KMS-11 (cell line): ENCODE measurements around the gene ADAMTS6.

ENCODE experiments used
- H2AFZ ChIP-seq: fragments of 200-600 bp; sonication (generic); 2 replicates; pipeline ENCODE4 v1.6.1; 2016; ENCODE audit warnings: antibody characterized with exemption, mixed run types, low read depth
- H3K27ac ChIP-seq: fragments of 200-600 bp; sonication (generic); 2 replicates; pipeline ENCODE4 v1.6.1; 2016; ENCODE audit warnings: mild to moderate bottlenecking, mixed run types
- H3K27me3 ChIP-seq: fragments of 200-600 bp; sonication (generic); 2 replicates; pipeline ENCODE4 v1.6.1; 2017; ENCODE audit warnings: mild to moderate bottlenecking, low read depth, mixed run types, moderate library complexity; ENCODE audit not compliant: insufficient read depth
- H3K36me3 ChIP-seq: fragments of 200-600 bp; sonication (generic); 2 replicates; pipeline ENCODE4 v1.6.1; 2017; ENCODE audit warnings: mild to moderate bottlenecking, mixed run types; ENCODE audit not compliant: insufficient read depth
- H3K4me1 ChIP-seq: fragments of 200-600 bp; sonication (generic); 2 replicates; pipeline ENCODE4 v1.6.1; 2016; ENCODE audit warnings: mild to moderate bottlenecking, low read depth, mixed run types; ENCODE audit not compliant: poor library complexity, severe bottlenecking
- H3K4me2 ChIP-seq: fragments of 200-600 bp; sonication (generic); 2 replicates; pipeline ENCODE4 v1.7.0; 2016; ENCODE audit warnings: mild to moderate bottlenecking, mixed run types
- H3K4me3 ChIP-seq: fragments of 200-600 bp; sonication (generic); IDR thresholded peaks from 2 replicates; pipeline ENCODE4 v1.6.1; 2017; ENCODE audit warnings: low read depth, low read length, mixed read lengths; ENCODE audit not compliant: insufficient read depth
- H3K79me2 ChIP-seq: fragments of 200-600 bp; sonication (generic); 2 replicates; pipeline ENCODE4 v1.6.1; 2016; ENCODE audit warnings: low read depth, mixed run types; ENCODE audit not compliant: insufficient read depth
- H3K9ac ChIP-seq: fragments of 200-600 bp; sonication (generic); 2 replicates; pipeline ENCODE4 v1.6.1; 2016; ENCODE audit warnings: mild to moderate bottlenecking, mixed run types
- H4K20me1 ChIP-seq: fragments of 200-600 bp; sonication (generic); 2 replicates; pipeline ENCODE4 v1.6.1; 2016; ENCODE audit warnings: mild to moderate bottlenecking, mixed run types; ENCODE audit not compliant: insufficient read depth
- TF ChIP-seq, protein P1 (sequence below): fragments of 200-600 bp; sonication (generic); conservative IDR thresholded peaks from 2 replicates; pipeline ENCODE4 v1.6.1; 2017; ENCODE audit warnings: low read depth, mild to moderate bottlenecking, antibody characterized with exemption, low read length, moderate library complexity, mixed read lengths

The ADAMTS6 gene

GRCh38 chr5:65252977-65253376, 228.7 kb downstream of the ADAMTS6 start:
- Histone ChIP-seq H2AFZ (no peak overlapping the region), H3K36me3 (no peaks in the 10 kb centered on the region), H3K4me1 (no peaks in the 10 kb centered on the region), H3K4me3 (no peak overlapping the region), H4K20me1 (no peaks in the 10 kb centered on the region), H3K27ac (no peak overlapping the region), H3K9ac (no peak overlapping the region), H3K27me3 (no peaks in the 10 kb centered on the region), H3K4me2 (no peak overlapping the region), H3K79me2 (no peaks in the 10 kb centered on the region)
- TF ChIP-seq, protein P1, sequence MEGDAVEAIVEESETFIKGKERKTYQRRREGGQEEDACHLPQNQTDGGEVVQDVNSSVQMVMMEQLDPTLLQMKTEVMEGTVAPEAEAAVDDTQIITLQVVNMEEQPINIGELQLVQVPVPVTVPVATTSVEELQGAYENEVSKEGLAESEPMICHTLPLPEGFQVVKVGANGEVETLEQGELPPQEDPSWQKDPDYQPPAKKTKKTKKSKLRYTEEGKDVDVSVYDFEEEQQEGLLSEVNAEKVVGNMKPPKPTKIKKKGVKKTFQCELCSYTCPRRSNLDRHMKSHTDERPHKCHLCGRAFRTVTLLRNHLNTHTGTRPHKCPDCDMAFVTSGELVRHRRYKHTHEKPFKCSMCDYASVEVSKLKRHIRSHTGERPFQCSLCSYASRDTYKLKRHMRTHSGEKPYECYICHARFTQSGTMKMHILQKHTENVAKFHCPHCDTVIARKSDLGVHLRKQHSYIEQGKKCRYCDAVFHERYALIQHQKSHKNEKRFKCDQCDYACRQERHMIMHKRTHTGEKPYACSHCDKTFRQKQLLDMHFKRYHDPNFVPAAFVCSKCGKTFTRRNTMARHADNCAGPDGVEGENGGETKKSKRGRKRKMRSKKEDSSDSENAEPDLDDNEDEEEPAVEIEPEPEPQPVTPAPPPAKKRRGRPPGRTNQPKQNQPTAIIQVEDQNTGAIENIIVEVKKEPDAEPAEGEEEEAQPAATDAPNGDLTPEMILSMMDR = no peak

DNA sequence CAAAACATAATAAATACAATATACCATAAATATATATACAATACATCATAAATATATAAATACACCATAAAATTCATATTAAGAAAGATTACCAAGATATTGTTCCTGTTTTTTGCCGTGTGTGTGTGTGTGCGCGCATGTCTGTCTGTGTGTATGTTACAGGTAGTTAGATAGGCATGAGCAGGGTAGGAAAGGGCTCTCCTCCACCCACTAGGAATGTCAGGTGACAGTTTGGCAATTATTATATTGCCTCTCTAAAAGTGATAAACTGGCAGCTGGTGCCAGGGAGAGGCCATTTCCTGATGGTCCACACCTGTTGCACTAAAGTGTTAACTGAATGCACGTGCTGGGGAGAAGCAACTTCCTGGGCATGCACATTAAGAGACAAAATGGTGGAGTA, 232.8 kb downstream of the ADAMTS6 start:
- Histone ChIP-seq H3K27me3 (no peaks in the 10 kb centered on the region), H2AFZ (no peak overlapping the region), H3K36me3 (no peaks in the 10 kb centered on the region), H3K4me3 (no peak overlapping the region), H3K4me2 (no peak overlapping the region), H3K9ac (no peak overlapping the region), H3K4me1 (no peaks in the 10 kb centered on the region), H3K79me2 (no peaks in the 10 kb centered on the region), H3K27ac (no peak overlapping the region), H4K20me1 (no peaks in the 10 kb centered on the region)
- TF ChIP-seq, protein P1 = no peak

- no peaks in the 10 kb centered on the region for H3K4me1 ChIP-seq
- TF ChIP-seq, protein P1 = no peak
- H4K20me1 ChIP-seq = no peaks in the 10 kb centered on the region
- no peaks in the 10 kb centered on the region for H3K79me2 ChIP-seq
- H3K4me2 ChIP-seq = no peak overlapping the region
- no peak overlapping the region for H2AFZ ChIP-seq
- no peak overlapping the region for H3K27ac ChIP-seq
- H3K27me3 ChIP-seq = no peaks in the 10 kb centered on the region
- H3K9ac ChIP-seq = no peak overlapping the region
- no peaks in the 10 kb centered on the region for H3K36me3 ChIP-seq
- H3K4me3 ChIP-seq = no peak overlapping the region
These were observed 234.1 kb downstream of the ADAMTS6 start for GRCh38 chr5:65247594-65247993.

- TF ChIP-seq, protein P1 = no peak
- no peaks in the 10 kb centered on the region for H4K20me1 ChIP-seq
- no peak overlapping the region for H2AFZ ChIP-seq
- H3K79me2 ChIP-seq = no peaks in the 10 kb centered on the region
- H3K27ac ChIP-seq = no peak overlapping the region
- no peaks in the 10 kb centered on the region for H3K4me1 ChIP-seq
- no peaks in the 10 kb centered on the region for H3K36me3 ChIP-seq
- H3K27me3 ChIP-seq = no peaks in the 10 kb centered on the region
- H3K9ac ChIP-seq = no peak overlapping the region
- H3K4me2 ChIP-seq = no peak overlapping the region
- H3K4me3 ChIP-seq = no peak overlapping the region
These were observed 235.0 kb downstream of the ADAMTS6 start for GRCh38 chr5:65246741-65247140.

DNA sequence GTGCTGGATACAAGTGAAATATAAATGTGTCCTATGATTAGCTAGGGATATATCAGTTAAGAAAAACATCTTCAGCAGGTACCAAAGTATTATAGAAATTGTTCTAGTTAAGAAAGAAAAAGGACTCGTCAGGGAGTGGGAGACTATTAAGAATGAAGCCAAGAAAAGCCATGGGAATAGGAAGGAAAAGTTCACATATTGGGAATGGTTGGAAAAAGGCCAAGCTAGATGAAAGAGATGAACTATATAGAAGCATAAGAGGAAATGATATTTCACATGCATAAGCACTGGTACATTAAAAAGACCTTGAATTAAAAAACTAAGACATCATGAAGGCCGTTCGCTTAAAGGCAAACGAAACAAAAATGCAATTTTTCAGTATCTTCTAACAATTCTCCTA, 237.7 kb downstream of the ADAMTS6 start:
- no peak overlapping the region for H3K4me2 ChIP-seq
- TF ChIP-seq, protein P1 = no peak
- no peak overlapping the region for H3K9ac ChIP-seq
- H2AFZ ChIP-seq = no peak overlapping the region
- no peaks in the 10 kb centered on the region for H4K20me1 ChIP-seq
- no peaks in the 10 kb centered on the region for H3K79me2 ChIP-seq
- no peaks in the 10 kb centered on the region for H3K36me3 ChIP-seq
- no peak overlapping the region for H3K4me3 ChIP-seq
- no peaks in the 10 kb centered on the region for H3K27me3 ChIP-seq
- H3K4me1 ChIP-seq = no peaks in the 10 kb centered on the region
- no peak overlapping the region for H3K27ac ChIP-seq
